ENCODE results near the gene AJAP1. TPM values are rescaled to one million over a fixed set of nuclear protein-coding genes. Genes with fewer than 3 reads are reported as not detected.
A peak's percentile ranks its signal among the peaks of the same experiment; 100 is the strongest.

Gene AJAP1
- 0.46 and 0.60 TPM in 2 replicates for total RNA-seq
- long read RNA-seq = 0 reads

- no peak for DNase-seq (ENCODE audit: low spot score, unreplicated experiment)
- Mint-ChIP-seq H3K27me3 (peaks cover 42% of the 10 kb centered on the region), H3K36me3 (ENCODE audit: insufficient read depth) (no peaks in the 10 kb centered on the region), H3K4me1 (ENCODE audit: low read depth) (peaks cover 15% of the 10 kb centered on the region), H3K9me3 (ENCODE audit: low read depth) (no peaks in the 10 kb centered on the region), H3K4me3 (ENCODE audit: low read depth) (peak within 1 kb of the TSS; percentile 24), H3K27ac (no peak within 1 kb of the TSS)
- TF ChIP-seq CTCF (IDR thresholded peaks at IDR 0.05; ENCODE audit: unreplicated experiment) = no peak
Measured at GRCh38 chr1:4653796-4654725, at the start of gene AJAP1. TSS of gene AJAP1 (plus strand) at chr1:4654609. CDS start at chr1:4655426, 817 bp downstream.

GRCh38 chr1:4605158-4605557 is 49.3 kb upstream of the AJAP1 start:
- no peak overlapping the region for H3K27ac Mint-ChIP-seq
- no peak for DNase-seq (ENCODE audit: low spot score, unreplicated experiment)
- H3K36me3 Mint-ChIP-seq (ENCODE audit: insufficient read depth) = no peaks in the 10 kb centered on the region
- H3K4me1 Mint-ChIP-seq (ENCODE audit: low read depth) = peaks cover 6% of the 10 kb centered on the region
- H3K9me3 Mint-ChIP-seq (ENCODE audit: low read depth) = no peaks in the 10 kb centered on the region
- peaks cover 48% of the 10 kb centered on the region for H3K27me3 Mint-ChIP-seq
- no peak for TF ChIP-seq CTCF (IDR thresholded peaks at IDR 0.05; ENCODE audit: unreplicated experiment)
- no peak overlapping the region for H3K4me3 Mint-ChIP-seq (ENCODE audit: low read depth)

GRCh38 chr1:4611563-4612341 is 42.7 kb upstream of the AJAP1 start:
- Mint-ChIP-seq H3K27me3 (peaks cover 32% of the 10 kb centered on the region), H3K4me3 (ENCODE audit: low read depth) (no peak overlapping the region), H3K9me3 (ENCODE audit: low read depth) (no peaks in the 10 kb centered on the region), H3K4me1 (ENCODE audit: low read depth) (peaks cover 3% of the 10 kb centered on the region), H3K36me3 (ENCODE audit: insufficient read depth) (peaks cover 1% of the 10 kb centered on the region), H3K27ac (no peak overlapping the region)
- no peak for TF ChIP-seq CTCF (IDR thresholded peaks at IDR 0.05; ENCODE audit: unreplicated experiment)
- no peak for DNase-seq (ENCODE audit: low spot score, unreplicated experiment)

GRCh38 chr1:4612991-4613390 is 41.4 kb upstream of the AJAP1 start:
- no peak for DNase-seq (ENCODE audit: low spot score, unreplicated experiment)
- no peak overlapping the region for H3K27ac Mint-ChIP-seq

More at GRCh38 chr1:4612991-4613390, 41.4 kb upstream of the AJAP1 start:
- peaks cover 1% of the 10 kb centered on the region for H3K36me3 Mint-ChIP-seq (ENCODE audit: insufficient read depth)
- no peak for TF ChIP-seq CTCF (IDR thresholded peaks at IDR 0.05; ENCODE audit: unreplicated experiment)
- H3K27me3 Mint-ChIP-seq = peaks cover 25% of the 10 kb centered on the region
- peaks cover 3% of the 10 kb centered on the region for H3K4me1 Mint-ChIP-seq (ENCODE audit: low read depth)
- no peak overlapping the region for H3K4me3 Mint-ChIP-seq (ENCODE audit: low read depth)
- H3K9me3 Mint-ChIP-seq (ENCODE audit: low read depth) = no peaks in the 10 kb centered on the region

Measured in progenitor cell of endocrine pancreas (in vitro differentiated cells).